ENCODE data around the gene POMT1.
"Not testable (repeated sequence)": the region's sequence is repeated elsewhere in the genome, so short reads cannot be mapped to it uniquely, and the experiment has no call there.

The POMT1 gene

GRCh38 chr9:131525643-131526565 is 23.2 kb downstream of the POMT1 start:
- no peak for DNase-seq

GRCh38 chr9:131528186-131528585 is 25.5 kb downstream of the POMT1 start:
- no peak for DNase-seq

DNA sequence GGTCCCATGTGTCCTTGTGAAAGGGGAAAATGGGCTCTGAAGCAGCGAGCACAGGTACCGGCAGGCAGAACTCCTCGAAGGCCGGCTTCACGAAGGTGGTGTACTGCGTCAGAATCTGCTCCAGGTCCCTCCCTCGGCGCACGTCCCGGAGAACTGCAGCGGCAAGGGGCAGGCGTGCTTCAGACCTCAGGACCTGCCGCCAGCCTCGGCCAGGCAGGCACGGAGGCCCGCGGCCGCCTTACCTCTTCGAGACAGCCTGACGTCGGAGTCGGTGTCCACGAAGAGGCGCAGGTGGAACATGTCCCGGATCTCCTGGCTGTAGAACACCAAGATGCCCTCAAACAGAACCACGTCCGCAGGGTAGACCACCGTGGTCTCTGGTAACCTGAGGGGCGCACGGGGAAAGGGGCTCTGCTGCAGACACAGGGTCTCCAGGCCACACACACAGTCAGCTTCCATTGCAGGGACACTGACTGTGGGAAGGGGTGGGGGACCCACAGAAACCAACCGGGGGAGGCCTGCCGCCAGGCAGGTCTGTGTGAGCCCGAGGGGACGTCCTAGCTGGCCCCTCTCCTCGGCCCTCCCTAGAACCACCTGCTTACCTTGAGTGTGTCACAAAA is 26.3 kb downstream of the POMT1 start:
- DNase-seq, result no peak

- DNase-seq, result no peak
Observed at GRCh38 chr9:131529597-131530545, 27.2 kb downstream of the POMT1 start.

GRCh38 chr9:131530546-131530919 is 27.8 kb downstream of the POMT1 start:
- no peak for DNase-seq

GRCh38 chr9:131530920-131531832 is 28.5 kb downstream of the POMT1 start, which contains the start of gene UCK1:
Gene UCK1 (minus strand): TSS chr9:131531263. CDS start chr9:131531174, 89 bp downstream.
- DNase-seq, result peak; percentile 60 to 87 (median 70)

- DNase-seq, result no peak
Observed at GRCh38 chr9:131534721-131535237, 32.1 kb downstream of the POMT1 start.

DNA sequence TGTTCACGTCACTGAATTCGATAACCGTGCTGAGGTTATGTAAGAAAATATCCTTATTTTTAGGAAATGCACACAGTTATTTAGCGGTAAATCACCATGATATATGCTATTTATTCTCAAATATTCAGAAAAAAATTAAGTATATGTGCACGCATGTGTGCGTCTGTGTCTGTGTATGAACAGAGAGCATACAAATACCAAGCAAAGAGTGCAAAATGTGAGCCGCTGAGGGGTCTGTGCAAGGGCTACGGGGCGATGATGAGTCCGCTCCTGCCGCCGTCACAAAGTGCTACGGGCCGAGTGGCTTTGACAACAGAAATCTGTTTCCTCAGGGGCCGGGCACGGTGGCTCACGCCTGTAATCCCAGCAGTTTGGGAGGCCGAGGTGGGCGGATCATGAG is 35.2 kb downstream of the POMT1 start:
- no peak for DNase-seq

- peak in 1 of 5 donors; percentile 42 for DNase-seq
Observed at GRCh38 chr9:131539223-131539923, 36.7 kb downstream of the POMT1 start.

GRCh38 chr9:131543141-131543540 is 40.4 kb downstream of the POMT1 start:
- DNase-seq, result no peak

DNA sequence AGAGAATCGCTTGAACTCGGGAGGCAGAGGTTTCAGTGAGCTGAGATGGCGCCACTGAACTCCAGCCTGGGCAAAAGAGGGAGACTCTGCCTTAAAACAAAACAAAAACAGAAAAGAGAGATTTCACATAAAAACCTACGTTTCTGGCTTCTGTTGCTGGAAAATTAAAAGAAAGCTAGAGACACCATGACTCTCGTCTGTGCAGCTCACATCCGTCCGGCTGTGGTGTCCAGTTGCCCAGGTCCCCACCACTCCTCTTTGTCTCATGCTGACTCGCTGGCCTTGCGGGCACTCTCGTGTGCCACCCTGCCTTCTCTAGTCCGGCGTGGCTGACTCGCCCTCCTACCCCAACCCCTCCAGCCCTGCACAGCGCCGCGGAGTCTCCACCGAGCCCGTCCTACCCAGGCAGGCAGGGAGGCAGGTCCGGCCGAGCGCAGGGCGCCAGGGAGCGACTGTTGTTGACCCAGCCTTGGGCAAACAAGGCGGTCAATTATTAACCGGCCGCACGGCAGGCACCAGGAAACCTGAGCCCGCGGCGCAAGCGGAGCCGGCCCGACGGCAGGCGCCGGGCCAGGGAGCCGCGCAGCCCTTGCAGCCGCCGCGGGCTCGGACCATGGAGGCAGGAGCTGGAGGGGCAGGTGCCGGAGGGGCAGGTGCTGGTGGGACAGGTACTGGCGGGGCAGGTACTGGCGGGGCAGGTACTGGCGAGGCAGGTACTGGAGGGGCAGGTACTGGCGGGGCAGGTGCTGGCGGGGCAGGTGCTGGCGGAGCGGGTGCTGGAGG is 42.5 kb downstream of the POMT1 start, which contains the start of gene PRRT1B:
Gene PRRT1B (plus strand): TSS at position 521 of the 783 bp plus-strand sequence. CDS start 93 bp downstream, at position 614.
- no peak for DNase-seq

- no peak for DNase-seq
Observed at GRCh38 chr9:131545786-131546335, 43.1 kb downstream of the POMT1 start.

DNA sequence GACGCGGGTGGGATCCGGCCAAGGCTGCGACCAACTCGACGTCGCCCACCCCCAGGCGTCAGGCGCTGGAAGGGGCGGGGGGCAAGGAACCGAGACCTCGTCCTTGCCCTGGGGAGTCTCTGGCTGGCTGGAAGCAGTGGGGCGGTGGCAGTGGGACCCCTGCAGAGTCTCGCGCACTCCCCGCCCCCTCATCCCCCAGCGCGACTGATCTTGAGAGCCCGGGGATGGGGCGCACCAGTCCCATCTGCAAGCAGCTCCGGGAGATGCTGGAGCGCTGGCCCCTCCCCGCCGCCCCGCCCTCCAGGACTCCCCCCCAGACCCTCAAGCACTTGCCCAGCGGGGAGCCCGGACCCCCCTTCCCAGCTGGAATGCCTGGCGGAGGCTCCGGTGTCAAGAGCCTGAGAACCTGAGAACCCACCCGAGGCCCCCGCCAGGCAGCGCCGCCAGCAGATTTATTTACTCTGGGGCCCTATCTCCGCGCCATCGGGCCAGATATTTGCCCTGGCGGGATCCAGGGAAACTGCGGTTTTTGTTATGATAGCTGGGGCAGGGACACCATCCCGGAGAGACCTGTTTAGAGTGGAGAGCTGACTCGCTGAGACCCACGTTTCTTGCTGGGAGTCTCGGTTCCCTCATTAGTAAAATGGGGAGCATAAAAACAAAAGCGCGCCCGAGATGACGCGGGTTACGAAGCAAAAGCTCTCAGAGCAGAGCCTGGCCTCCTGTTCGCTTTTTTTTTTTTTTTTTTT is 43.8 kb downstream of the POMT1 start:
- no peak for DNase-seq

GRCh38 chr9:131549186-131549585 is 46.5 kb downstream of the POMT1 start:
- DNase-seq, result not testable (repeated sequence)

DNA sequence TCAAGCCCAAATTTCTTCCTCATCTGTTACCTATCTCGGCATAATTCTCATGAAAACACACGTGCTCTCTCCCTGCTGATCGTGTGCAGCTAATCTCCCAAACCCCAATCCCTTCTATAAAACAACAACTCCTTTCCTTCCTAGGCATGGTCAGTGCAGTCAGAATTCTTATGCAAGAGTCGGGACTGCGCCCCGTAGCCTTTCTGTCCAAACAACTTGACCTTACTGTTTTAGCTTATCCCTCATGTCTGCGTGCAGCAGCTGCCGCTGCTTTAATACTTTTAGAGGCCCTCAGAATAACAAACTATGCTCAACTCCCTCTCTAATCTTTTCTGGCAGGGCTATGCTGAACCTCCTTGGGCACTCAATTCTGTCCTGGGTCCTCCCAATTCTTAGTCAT is 47.7 kb downstream of the POMT1 start:
- DNase-seq, result not testable (repeated sequence)

- no peak for DNase-seq
Observed at GRCh38 chr9:131552030-131552429, 49.3 kb downstream of the POMT1 start.

- no peak for DNase-seq
Observed at GRCh38 chr9:131554087-131554842, 51.5 kb downstream of the POMT1 start.

GRCh38 chr9:131554843-131555351 is 52.2 kb downstream of the POMT1 start:
- DNase-seq, result no peak

Measured in T-helper 1 cell (primary cell).